T-helper 22 cell (primary cell): ENCODE results near the gene ESPN.
A peak's percentile ranks its signal among the peaks of the same experiment; 100 is the strongest.
"Not testable (repeated sequence)": the region's sequence is repeated elsewhere in the genome, so short reads cannot be mapped to it uniquely, and the experiment has no call there.

Experiments used
- DNase-seq: peaks from one replicate; pipeline ENCODE4 v3.0.0-alpha.2; 2020; ENCODE audit warnings: low read depth

The ESPN gene, protein sequence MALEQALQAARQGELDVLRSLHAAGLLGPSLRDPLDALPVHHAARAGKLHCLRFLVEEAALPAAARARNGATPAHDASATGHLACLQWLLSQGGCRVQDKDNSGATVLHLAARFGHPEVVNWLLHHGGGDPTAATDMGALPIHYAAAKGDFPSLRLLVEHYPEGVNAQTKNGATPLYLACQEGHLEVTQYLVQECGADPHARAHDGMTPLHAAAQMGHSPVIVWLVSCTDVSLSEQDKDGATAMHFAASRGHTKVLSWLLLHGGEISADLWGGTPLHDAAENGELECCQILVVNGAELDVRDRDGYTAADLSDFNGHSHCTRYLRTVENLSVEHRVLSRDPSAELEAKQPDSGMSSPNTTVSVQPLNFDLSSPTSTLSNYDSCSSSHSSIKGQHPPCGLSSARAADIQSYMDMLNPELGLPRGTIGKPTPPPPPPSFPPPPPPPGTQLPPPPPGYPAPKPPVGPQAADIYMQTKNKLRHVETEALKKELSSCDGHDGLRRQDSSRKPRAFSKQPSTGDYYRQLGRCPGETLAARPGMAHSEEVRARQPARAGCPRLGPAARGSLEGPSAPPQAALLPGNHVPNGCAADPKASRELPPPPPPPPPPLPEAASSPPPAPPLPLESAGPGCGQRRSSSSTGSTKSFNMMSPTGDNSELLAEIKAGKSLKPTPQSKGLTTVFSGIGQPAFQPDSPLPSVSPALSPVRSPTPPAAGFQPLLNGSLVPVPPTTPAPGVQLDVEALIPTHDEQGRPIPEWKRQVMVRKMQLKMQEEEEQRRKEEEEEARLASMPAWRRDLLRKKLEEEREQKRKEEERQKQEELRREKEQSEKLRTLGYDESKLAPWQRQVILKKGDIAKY

DNA sequence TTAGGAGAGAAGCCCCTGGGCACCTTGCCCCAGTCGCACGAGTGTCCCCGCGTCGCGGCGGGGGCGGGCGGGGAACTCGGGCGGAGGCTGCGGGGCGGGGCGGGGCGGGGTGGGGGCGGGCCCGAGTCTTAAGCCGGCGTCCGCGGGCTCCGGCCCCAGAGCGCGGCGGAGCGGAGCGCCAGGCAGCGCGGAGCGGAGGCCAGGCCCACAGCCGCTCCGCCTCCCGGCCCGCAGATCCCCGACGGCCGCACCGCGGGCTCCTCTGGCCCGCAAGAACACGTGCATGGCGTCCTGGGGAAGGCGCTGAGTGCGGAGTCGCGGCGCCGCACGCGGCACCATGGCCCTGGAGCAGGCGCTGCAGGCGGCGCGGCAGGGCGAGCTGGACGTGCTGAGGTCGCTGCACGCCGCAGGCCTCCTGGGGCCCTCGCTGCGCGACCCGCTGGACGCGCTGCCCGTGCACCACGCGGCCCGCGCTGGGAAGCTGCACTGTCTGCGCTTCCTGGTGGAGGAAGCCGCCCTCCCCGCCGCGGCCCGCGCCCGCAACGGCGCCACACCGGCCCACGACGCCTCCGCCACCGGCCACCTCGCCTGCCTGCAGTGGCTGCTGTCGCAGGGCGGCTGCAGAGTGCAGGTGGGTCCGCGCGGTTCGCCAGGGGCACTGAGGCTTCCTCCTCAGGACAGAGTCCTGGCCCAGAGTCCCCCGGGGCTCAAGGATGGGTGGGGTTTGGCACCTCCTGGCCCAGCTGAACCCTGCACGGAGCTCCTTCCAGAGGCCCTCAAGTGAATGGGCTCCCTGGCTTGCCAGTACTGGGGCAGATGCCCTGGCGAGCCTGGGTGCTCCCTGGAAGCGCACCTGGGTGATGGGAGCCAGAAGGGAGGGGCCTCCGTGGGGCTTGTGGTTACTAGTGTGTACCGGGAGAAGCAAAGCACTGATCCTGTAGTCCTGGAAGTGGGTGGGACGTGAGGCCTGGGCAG lies at the start of gene ESPN:
ESPN (plus strand) TSS at position 158 of the 975 bp plus-strand sequence; CDS start at position 338, 180 bp downstream.
- DNase-seq, result no peak

DNA sequence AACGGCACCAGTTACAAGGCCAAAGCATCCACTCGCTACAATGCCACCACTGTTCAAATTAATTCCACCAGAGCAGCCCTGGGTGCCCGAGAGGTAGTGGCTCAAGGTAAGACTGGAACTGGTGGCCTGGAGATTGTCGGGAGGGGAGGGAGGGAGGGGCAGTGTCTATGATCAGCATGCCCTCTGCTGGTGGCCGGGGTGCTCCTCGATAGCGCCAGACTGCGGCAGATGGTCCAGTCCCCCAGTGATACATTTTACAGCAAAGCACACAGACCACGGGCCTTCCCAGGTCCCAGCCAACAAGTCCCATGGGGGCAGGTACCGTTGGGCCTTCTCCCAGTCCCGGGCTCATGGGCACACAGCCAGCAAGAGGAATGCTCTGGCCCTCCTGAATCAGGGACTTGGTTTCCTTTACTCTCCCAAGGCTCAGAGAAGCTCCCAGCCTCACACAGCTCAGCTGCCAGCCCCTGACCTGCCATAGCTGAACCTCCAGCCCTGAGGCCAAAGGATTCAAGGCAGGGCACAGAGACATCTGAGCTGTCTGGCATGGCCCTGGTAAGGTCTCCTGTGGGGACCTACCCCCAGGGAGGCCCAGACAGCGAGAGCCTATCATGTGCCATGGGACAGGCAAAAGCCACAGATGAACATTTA lies 46.4 kb upstream of the ESPN start:
- DNase-seq, result no peak

DNA sequence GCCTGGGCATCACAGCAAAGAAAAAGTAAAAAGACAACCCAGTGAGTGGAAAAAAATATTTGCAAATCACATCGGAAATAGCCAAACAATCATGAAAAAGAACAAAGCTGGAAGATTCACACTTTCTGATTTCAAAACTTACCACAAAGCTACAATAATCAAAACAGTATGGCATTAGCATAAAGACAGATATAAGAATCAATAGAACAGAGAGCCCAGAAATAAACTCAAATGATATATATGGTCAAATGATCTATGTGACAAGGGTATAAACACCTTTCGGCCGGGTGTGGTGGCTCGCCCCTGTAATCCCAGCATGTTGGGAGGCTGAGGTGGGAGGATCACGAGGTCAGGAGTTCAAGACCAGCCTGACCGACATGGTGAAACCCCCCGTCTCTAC lies 44.5 kb upstream of the ESPN start:
- DNase-seq, result no peak

DNA sequence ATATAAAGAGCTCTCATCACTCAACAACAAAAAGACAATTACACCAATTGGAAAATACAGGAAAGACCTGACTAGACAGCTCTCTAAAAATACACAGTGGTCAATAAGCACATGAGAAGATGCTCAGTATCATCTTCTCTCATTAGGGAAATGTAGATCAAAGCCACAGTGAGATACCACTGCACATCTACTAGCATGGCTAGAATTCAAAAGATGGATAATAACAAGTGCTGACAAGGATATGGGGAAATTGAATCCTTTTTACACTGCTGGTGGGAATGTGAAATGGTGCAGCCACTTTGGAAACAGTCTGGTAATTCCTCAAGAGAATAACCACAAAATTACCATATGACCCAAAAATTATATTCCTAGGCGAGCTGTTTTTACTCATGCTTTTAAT lies 40.4 kb upstream of the ESPN start:
- no peak for DNase-seq

DNA sequence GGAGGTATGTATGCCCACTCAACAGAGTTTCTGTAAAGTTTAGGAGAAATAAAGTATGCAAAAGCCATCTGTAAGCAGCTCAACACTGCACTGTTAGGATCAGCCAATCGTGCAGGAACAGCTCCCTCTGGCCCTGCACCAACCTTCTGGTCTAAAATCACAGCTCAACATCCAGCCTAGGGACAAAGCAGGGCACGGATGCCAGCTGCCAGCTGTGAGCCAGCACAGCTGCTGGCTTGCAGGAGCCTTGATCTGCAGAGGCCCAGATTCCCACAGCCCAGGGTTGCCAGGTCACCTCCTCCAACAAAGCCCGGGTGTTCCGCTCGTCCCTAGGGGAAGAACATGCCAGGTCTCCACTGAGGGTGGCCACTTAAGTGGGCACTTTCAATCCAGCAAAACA lies 39.6 kb upstream of the ESPN start:
- DNase-seq, result no peak

DNA sequence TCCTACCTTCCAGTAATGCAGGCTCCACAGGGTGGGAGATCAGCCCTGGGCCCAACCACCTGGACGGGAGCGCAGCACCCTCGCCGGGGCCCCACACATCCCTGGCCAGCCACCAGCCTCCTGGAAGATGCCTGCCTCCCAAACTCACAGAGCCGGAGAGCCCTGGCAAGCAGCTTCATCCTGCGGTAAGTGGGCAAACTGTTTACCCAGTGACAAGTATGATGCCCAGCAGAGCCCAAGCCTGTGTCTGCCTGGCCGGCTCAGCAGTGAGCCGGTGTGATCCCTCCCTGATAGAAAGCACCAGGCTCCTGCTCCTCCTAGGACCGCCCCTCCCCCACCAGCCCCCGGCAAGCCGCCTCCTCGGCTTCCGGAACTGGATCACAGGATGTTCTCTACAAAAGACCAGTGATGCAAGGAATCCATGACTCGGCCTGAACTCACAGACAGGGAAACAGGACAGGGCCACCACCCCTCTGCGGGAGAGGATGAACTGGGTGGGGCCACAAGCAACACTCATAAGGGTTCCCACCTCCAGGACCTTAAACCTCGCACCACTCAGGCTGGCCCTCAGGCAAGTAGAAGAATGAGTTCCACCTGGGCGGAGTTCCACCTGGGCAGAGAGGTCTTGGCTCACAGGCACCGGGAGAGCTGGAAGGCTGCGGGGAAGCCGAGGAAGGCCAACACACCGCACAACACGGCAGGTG lies 38.9 kb upstream of the ESPN start:
- no peak for DNase-seq

DNA sequence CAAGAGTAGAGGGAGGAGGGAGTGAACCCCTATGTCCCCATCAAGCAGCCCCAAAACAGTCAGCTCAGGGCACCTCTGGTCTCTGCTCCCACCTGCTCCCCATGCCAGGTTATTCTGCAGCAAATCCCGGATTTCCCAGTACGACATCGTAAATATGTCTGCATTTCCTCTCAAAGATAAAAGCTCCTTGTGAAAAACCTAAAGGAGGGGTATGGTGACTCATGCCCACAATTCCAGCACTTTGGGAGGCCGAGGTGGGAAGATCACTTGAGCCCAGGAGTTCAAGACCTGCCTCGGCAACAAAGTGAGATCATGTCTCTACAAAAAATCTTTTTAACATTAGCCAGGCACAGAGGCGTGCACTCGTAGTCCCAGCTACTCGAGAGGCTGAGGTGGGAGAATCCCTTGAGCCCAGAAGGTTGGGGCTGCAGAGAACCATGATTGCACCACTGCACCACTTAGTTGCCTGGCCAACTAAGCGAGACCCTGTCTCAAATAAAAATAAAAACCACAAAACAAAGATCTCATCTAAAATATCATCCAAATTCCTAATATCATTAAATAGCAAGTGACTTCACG lies 38.1 kb upstream of the ESPN start:
- DNase-seq, result no peak

DNA sequence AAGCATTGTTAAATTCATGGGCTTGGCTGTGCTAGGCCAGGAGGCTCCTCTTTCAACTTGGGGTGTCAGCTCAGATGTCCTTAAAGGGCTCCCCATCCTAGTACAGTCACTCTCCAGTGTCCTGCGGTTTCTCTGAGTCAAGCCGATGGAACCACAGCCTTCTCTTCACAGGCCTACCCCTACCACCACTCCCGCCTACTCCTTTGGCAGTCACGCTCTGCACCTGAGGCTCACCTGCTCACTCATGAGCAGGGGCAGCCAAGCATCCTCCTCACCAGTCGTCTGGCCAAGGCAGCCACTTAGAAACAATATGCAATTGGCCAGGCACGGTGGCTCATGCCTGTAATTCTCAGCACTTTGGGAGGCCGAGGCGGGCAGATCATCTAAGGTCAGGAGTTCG lies 34.6 kb upstream of the ESPN start:
- no peak for DNase-seq

DNA sequence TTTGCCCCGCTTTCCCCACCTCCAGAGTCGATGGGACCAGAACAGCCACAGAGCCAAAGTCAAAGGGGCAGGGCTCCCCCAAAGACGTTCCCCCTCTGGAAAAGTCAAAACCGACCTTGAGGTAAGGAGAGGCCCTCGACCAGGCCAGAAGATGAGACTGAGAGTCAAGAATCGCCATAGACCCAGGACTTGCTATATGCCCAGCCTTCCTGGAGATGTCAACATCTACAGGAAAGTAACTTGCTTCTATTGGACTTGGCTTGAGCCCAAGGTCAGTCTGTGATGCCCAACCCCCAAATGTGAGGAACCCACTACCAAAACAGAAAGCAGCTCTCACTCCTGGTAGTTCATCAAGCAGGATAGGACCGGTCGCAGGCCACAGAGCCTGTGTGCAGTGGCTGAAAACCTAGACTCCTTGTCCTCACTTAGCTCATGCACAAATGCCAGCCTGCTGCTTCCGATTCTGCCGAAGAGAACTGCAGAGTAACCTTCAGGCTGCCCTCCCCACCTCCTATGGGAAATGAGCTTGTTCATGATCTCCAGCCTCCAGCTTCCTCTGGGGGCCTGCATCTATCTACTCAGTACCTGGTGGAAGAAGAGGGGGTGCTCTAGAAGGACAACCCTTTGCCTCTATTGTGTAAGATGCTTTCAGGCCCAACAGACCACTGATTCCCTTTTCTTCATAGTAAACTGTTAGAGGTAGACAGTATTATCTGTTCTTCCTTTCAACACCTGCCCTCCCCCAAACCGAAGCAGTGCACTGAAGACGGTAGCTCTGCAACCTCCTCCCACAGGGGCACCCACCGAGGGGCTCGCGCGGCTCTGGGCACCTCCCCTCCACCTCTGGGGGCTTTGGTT lies 32.4 kb upstream of the ESPN start:
- no peak for DNase-seq

DNA sequence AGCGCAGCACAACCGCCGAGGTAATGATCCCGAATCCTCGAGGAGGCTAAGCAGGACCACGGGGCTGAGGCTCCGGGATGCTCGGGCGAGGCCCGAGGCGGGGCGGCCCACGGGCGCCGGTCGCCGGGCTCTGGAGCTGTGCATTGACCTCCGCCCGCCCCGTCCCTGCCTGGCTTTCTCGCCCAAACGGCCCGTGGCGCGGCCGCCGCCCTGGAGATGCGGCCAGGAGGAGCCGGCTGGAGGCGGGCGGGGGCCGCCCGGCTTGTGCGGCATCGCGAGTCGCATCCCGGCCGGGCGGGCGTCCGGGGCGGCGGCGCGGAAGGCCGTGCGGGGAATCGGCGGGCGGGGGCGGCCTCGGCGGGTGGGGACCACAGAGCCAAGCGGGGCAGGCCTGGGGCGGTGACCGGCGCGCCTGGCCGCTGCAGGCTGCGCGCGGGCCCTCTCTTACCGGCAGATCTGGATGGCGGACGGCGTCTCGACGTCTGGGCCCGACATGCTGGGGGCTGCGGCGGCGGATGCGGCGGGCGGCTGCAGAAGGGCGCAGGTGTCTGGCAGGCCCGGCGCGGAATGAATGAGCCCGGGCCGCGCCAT lies 31.7 kb upstream of the ESPN start:
- DNase-seq, result no peak

DNA sequence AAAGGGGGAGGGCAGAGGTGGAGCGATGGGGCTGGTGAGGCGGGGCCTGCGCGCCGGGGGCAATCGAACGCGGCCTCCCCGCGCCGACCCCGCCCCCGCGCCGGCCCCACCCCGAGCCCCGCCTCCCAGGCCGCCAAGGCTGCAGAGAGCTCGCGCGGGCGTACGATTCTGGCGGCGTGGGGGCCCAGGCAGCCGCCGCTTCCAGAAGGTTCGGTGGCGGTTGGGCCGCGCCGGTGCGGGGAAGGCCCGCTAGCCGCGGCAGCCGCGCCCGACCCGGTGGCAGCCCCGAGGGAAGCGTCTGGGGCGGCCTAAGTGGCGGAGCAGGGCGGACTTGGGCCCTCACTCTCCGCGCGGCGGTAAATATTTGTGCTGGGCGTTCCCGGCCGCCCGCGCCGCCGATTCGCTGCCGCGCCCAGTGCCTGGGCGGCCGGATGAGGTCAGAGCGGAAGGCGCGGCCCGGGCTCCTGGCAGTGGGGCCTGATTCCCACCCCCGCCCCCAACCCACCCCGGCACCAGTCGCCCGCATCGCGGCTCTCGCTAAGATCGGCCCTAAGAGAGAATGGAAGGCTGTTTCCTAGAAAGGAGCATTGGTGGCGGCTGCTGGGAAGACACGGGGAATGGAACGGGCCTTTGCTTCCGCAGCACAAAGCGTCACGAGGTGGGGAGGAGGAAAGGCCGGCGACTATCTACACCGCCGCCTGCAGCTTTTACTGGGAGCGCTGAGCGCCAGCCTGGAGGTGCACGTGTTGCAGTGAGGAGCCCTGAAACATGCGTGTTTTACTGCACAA lies 31.0 kb upstream of the ESPN start, which contains the start of gene ACOT7:
ACOT7 (minus strand) TSS at position 368 of the 788 bp plus-strand sequence. CDS start 368 bp downstream, outside the sequence.
- peak; percentile 83 for DNase-seq

DNA sequence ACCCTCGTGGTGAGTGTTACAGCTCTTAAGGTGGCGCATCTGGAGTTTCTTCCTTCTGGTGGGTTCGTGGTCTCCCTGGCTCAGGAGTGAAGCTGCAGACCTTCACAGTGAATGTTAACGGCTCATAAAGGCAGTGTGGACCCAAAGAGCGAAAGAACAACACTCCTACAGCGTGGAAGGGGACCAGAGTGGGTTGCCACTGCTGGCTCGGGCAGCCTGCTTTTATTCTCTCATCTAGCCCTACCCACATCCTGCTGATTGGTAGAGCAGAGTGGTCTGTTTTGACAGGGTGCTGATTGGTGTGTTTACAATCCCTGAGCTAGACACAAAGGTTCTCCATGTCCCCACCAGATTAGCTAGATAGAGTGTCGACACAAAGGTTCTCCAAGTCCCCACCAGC lies 29.4 kb upstream of the ESPN start:
- not testable (repeated sequence) for DNase-seq

DNA sequence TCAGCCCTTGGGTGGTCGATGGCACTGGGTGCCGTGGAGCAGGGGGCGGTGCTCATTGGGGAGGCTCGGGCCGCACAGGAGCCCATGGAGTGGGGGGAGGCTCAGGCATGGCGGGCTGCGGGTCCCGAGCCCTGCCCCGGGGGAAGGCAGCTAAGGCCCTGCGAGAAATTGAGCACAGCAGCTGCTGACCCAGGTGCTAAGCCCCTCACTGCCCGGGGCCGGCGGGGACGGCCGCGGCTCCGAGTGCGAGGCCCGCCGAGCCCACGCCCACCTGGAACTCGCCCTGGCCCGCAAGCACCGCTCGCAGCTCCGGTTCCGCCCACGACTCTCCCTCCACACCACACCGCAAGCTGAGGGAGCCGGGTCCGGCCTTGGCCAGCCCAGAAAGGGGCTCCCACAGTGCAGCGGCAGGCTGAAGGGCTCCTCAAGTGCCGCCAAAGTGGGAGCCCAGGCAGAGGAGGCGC lies 28.8 kb upstream of the ESPN start:
- DNase-seq, result not testable (repeated sequence)

DNA sequence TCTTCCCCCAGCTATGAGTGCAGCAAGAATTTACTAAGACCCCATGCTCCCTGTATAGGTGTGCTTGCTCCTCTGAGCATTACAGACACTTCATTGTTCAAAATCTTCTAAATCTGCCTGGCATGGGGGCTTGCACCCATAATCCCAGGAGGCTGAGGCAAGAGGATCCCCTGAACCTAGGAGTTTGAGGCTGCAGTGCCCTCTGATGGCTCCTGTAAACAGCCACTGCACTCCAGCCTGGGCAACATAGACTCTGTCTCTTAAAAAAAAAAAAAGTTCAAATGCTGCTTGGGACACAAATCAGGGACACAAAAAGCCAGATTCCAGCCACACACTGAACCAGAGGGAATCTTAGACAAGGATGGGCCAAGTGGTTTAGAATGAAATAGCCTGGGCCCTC lies 27.6 kb upstream of the ESPN start:
- no peak for DNase-seq

DNA sequence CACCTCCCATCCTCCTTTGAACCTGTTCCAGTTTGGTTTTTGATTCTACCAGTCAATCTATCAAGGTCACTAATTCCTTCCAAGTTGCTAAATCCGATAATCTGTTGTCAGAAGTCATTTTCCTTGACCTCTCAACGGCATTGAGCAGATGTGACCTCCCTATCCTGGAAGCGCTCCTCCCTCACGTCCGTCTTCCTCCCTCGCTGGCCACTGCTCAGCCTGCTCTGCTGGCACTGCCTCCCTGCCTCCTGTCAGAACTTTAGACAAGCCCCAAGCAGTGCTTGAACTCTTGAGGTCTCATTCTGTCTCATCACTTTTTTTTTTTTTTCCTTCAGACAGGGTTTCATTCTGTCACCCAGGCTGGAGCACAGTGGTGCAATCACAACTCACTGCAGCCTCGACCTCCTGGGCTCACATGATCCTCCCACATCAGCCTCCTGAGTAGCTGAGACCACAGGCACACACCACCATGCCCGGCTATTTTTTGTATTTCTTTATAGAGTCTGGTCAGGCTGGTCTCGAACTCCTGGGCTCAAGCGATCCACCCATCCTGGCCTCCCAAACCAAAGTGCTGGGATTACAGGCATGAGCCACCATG lies 26.6 kb upstream of the ESPN start:
- no peak for DNase-seq

DNA sequence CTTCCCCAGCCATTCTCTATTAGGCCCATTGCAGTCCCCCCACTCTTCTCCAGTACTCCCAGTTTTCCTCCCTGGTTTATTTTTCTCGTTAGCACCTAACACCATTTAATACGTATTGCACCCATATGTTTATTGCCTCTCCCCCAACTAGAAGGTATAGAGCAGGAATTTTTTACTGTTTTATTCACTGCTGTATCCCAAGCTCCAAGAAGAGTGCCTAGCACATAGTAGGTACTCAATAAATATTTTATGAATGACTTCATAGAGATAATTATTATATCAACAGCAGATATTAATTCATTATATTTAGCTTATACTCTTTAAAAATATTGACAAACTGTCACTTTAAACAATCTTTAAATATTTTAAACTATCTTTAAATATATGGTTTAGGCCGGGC lies 25.3 kb upstream of the ESPN start:
- DNase-seq, result no peak

DNA sequence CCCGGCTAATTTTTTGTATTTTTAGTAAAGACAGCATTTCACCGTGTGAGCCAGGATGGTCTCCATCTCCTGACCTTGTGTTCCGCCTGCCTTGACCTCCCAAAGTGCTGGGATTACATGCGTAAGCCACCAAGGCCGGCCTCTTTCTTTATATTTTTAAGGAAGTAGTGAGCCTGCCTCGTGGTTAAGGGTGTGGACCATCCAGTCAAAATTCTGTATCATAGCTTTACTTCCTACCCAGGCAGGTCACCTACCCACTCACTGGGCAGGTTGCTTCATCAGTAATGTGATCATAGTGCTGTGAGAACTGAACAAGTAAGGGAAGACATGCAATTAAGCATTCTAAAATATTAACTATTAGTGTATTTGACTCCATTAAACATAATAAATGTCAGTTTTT lies 22.9 kb upstream of the ESPN start:
- DNase-seq, result no peak

DNA sequence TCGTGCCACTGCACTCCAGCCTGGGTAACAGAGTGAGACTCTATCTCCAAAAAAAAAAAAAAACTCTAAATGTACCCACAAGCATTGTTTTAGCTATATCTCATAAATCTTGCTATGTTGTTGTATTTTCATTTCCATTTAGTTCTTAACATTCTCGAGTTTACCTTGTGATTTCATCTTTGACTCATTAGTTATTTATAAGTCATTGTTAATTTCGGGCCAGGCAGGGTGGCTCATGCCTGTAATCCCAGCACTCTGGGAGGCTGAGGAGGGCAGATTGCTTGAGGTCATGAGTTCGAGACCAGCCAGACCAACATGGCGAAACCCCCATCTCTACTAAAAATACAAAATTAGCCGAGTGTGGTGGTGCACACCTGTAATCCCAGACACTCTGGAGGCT lies 16.6 kb upstream of the ESPN start:
- DNase-seq, result no peak
